Central memory CD8-positive, alpha-beta T cell (primary cell): ENCODE measurements around the gene SLC26A2.

Source experiments
- ATAC-seq: fragments of 150-1000 bp; cut with Tn5 transposase; replicated peaks from 2 replicates; pipeline ENCODE4 v1.10.0; 2022; ENCODE audit warnings: mild to moderate bottlenecking, moderate FRiP score, moderate number of reproducible peaks; ENCODE audit not compliant: poor library complexity, severe bottlenecking; ENCODE audit errors: extremely low read depth
- DNase-seq, 2 donors: peaks; one replicate each; pipeline ENCODE4 v3.0.0; 2021; ENCODE audit warnings: low spot score in 2 of 2
- H3K27ac Mint-ChIP-seq: one replicate; pipeline ENCODE4 v1.8.0; 2022; ENCODE audit warnings: low read depth, mild to moderate bottlenecking, moderate library complexity, mixed read lengths
- H3K27me3 Mint-ChIP-seq: one replicate; pipeline ENCODE4 v1.8.0; 2022; ENCODE audit warnings: mixed read lengths
- H3K36me3 Mint-ChIP-seq: one replicate; pipeline ENCODE4 v1.8.0; 2022; ENCODE audit warnings: mild to moderate bottlenecking, moderate library complexity, mixed read lengths; ENCODE audit not compliant: insufficient read depth
- H3K4me1 Mint-ChIP-seq: one replicate; pipeline ENCODE4 v1.8.0; 2022; ENCODE audit warnings: mixed read lengths
- H3K4me3 Mint-ChIP-seq: one replicate; pipeline ENCODE4 v1.8.0; 2022; ENCODE audit warnings: mild to moderate bottlenecking, moderate library complexity, mixed read lengths
- H3K9me3 Mint-ChIP-seq: one replicate; pipeline ENCODE4 v1.8.0; 2022; ENCODE audit warnings: mixed read lengths

The SLC26A2 gene

GRCh38 chr5:150001660-150002486, 41.3 kb downstream of the SLC26A2 start:
- peaks cover 55% of the 10 kb centered on the region for H3K4me1 Mint-ChIP-seq
- no peaks in the 10 kb centered on the region for H3K27me3 Mint-ChIP-seq
- peak overlapping the region; percentile 80 for H3K27ac Mint-ChIP-seq
- H3K9me3 Mint-ChIP-seq = no peaks in the 10 kb centered on the region
- peak overlapping the region; percentile 76 for H3K4me3 Mint-ChIP-seq
- H3K36me3 Mint-ChIP-seq = peaks cover 25% of the 10 kb centered on the region
- ATAC-seq (peak; percentile 79), DNase-seq (peak; percentile 35 to 47)

GRCh38 chr5:150006318-150006717, 45.8 kb downstream of the SLC26A2 start:
- no peak for ATAC-seq

GRCh38 chr5:150007050-150007449, 46.5 kb downstream of the SLC26A2 start:
- Mint-ChIP-seq H3K27ac (peak overlapping the region; percentile 14), H3K4me3 (no peak overlapping the region), H3K27me3 (no peaks in the 10 kb centered on the region), H3K4me1 (peaks cover 28% of the 10 kb centered on the region), H3K36me3 (peaks cover 45% of the 10 kb centered on the region), H3K9me3 (no peaks in the 10 kb centered on the region)
- ATAC-seq (no peak), DNase-seq (no peak)

More at GRCh38 chr5:150006318-150006717, 45.8 kb downstream of the SLC26A2 start:
- H3K36me3 Mint-ChIP-seq = peaks cover 40% of the 10 kb centered on the region
- peak overlapping the region; percentile 14 for H3K27ac Mint-ChIP-seq
- H3K4me1 Mint-ChIP-seq = peaks cover 36% of the 10 kb centered on the region
- no peak for DNase-seq
- H3K9me3 Mint-ChIP-seq = no peaks in the 10 kb centered on the region
- no peak overlapping the region for H3K4me3 Mint-ChIP-seq
- no peaks in the 10 kb centered on the region for H3K27me3 Mint-ChIP-seq

GRCh38 chr5:150009671-150010387, 49.3 kb downstream of the SLC26A2 start:
- Mint-ChIP-seq H3K27me3 (no peaks in the 10 kb centered on the region), H3K27ac (no peak overlapping the region), H3K9me3 (no peaks in the 10 kb centered on the region), H3K4me3 (no peak overlapping the region), H3K36me3 (peaks cover 54% of the 10 kb centered on the region), H3K4me1 (peaks cover 3% of the 10 kb centered on the region)
- DNase-seq (no peak), ATAC-seq (no peak)

GRCh38 chr5:150013931-150014330, 53.4 kb downstream of the SLC26A2 start:
- Mint-ChIP-seq H3K4me3 (no peak overlapping the region), H3K9me3 (no peaks in the 10 kb centered on the region), H3K4me1 (no peaks in the 10 kb centered on the region), H3K27me3 (no peaks in the 10 kb centered on the region), H3K36me3 (peaks cover 55% of the 10 kb centered on the region), H3K27ac (no peak overlapping the region)
- no peak for ATAC-seq
- no peak for DNase-seq

GRCh38 chr5:150014456-150014855, 53.9 kb downstream of the SLC26A2 start:
- Mint-ChIP-seq H3K4me1 (no peaks in the 10 kb centered on the region), H3K27me3 (no peaks in the 10 kb centered on the region), H3K27ac (no peak overlapping the region), H3K36me3 (peaks cover 58% of the 10 kb centered on the region), H3K4me3 (no peak overlapping the region), H3K9me3 (no peaks in the 10 kb centered on the region)
- DNase-seq (no peak), ATAC-seq (no peak)

- peaks cover 61% of the 10 kb centered on the region for H3K36me3 Mint-ChIP-seq
- DNase-seq (no peak), ATAC-seq (no peak)
- H3K27me3 Mint-ChIP-seq = no peaks in the 10 kb centered on the region
- H3K27ac Mint-ChIP-seq = no peak overlapping the region
- H3K4me3 Mint-ChIP-seq = no peak overlapping the region
- H3K9me3 Mint-ChIP-seq = no peaks in the 10 kb centered on the region
- no peaks in the 10 kb centered on the region for H3K4me1 Mint-ChIP-seq
Observed at GRCh38 chr5:150015415-150015814, 54.9 kb downstream of the SLC26A2 start.

- ATAC-seq (no peak), DNase-seq (no peak)
- H3K27ac Mint-ChIP-seq = no peak overlapping the region
- no peaks in the 10 kb centered on the region for H3K9me3 Mint-ChIP-seq
- H3K36me3 Mint-ChIP-seq = peaks cover 65% of the 10 kb centered on the region
- no peaks in the 10 kb centered on the region for H3K4me1 Mint-ChIP-seq
- H3K4me3 Mint-ChIP-seq = no peak overlapping the region
- H3K27me3 Mint-ChIP-seq = no peaks in the 10 kb centered on the region
Observed at GRCh38 chr5:150016537-150016936, 56.0 kb downstream of the SLC26A2 start.

GRCh38 chr5:150017226-150018005, 56.9 kb downstream of the SLC26A2 start:
- no peaks in the 10 kb centered on the region for H3K4me1 Mint-ChIP-seq
- no peak for DNase-seq

GRCh38 chr5:150020249-150020648, 59.7 kb downstream of the SLC26A2 start:
- Mint-ChIP-seq H3K36me3 (peaks cover 70% of the 10 kb centered on the region), H3K9me3 (no peaks in the 10 kb centered on the region), H3K27me3 (no peaks in the 10 kb centered on the region), H3K4me1 (no peaks in the 10 kb centered on the region), H3K27ac (no peak overlapping the region), H3K4me3 (no peak overlapping the region)
- ATAC-seq = no peak
- DNase-seq = no peak

More at GRCh38 chr5:150017226-150018005, 56.9 kb downstream of the SLC26A2 start:
- ATAC-seq = no peak
- no peaks in the 10 kb centered on the region for H3K27me3 Mint-ChIP-seq
- H3K36me3 Mint-ChIP-seq = peaks cover 68% of the 10 kb centered on the region
- H3K27ac Mint-ChIP-seq = no peak overlapping the region
- no peak overlapping the region for H3K4me3 Mint-ChIP-seq
- no peaks in the 10 kb centered on the region for H3K9me3 Mint-ChIP-seq

- H3K4me3 Mint-ChIP-seq = no peak overlapping the region
- H3K27me3 Mint-ChIP-seq = no peaks in the 10 kb centered on the region
- H3K9me3 Mint-ChIP-seq = no peaks in the 10 kb centered on the region
Observed at GRCh38 chr5:150021491-150022157, 61.1 kb downstream of the SLC26A2 start.

GRCh38 chr5:150022158-150022531, 61.6 kb downstream of the SLC26A2 start:
- DNase-seq (no peak), ATAC-seq (no peak)
- Mint-ChIP-seq H3K36me3 (peaks cover 74% of the 10 kb centered on the region), H3K4me1 (no peaks in the 10 kb centered on the region), H3K27me3 (no peaks in the 10 kb centered on the region), H3K4me3 (no peak overlapping the region), H3K9me3 (no peaks in the 10 kb centered on the region), H3K27ac (no peak overlapping the region)

More at GRCh38 chr5:150021491-150022157, 61.1 kb downstream of the SLC26A2 start:
- peaks cover 75% of the 10 kb centered on the region for H3K36me3 Mint-ChIP-seq
- H3K27ac Mint-ChIP-seq = no peak overlapping the region
- DNase-seq (no peak), ATAC-seq (no peak)
- H3K4me1 Mint-ChIP-seq = no peaks in the 10 kb centered on the region
